ENCODE measurements around the gene MED13L.

MED13L gene

DNA sequence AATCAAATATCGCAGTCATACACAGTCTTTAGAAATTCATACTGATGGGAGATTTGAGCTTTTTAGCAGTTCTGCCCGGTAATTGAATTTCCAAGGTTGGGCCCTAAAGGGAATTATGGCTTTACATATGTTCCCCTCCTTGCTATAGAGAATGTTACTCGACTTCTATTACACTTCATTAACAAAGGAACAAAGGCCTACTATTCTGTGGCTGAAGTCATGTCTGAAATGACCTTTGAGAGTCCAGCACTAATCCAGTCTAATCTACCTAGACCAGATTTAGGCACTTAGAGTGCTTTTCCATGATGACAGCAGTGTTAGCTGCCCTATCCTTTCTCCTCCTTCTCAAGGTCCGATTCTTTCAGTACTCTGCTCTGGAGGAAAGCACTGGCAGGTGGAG, 305.3 kb downstream of the MED13L start:
- peaks cover 4% of the 10 kb centered on the region for H3K36me3 ChIP-seq (ENCODE audit: control insufficient read depth, insufficient read depth, low read length)
- no peak overlapping the region for H4K8ac ChIP-seq (ENCODE audit: low read depth, low read length)
- WGBS (ENCODE audit: extremely low coverage, insufficient coverage, low lambda C conversion rate), result no CpG with 5 or more reads among the region's 4 CpGs
- H3K4ac ChIP-seq (ENCODE audit: low read depth, low read length), result no peak overlapping the region
- no peak overlapping the region for H3K9ac ChIP-seq (ENCODE audit: low read length)
- no peaks in the 10 kb centered on the region for H3K4me1 ChIP-seq (ENCODE audit: control insufficient read depth, low read depth, low read length)
- H3K4me3 ChIP-seq (ENCODE audit: low read length), result no peak overlapping the region
- H3K79me2 ChIP-seq (ENCODE audit: control insufficient read depth, insufficient read depth, low read length), result no peaks in the 10 kb centered on the region
- H3K27me3 ChIP-seq (ENCODE audit: insufficient read depth, low read length, poor library complexity), result no peaks in the 10 kb centered on the region
- H2BK5ac ChIP-seq (ENCODE audit: low read length), result no peak overlapping the region
- H3K23ac ChIP-seq (ENCODE audit: low read length), result no peak overlapping the region
- H3K79me1 ChIP-seq (ENCODE audit: low read length), result no peaks in the 10 kb centered on the region
- no peak overlapping the region for H2BK15ac ChIP-seq (replicated peaks; ENCODE audit: low read depth)
- no peak overlapping the region for H3K56ac ChIP-seq (ENCODE audit: low read length)
- no peak overlapping the region for H4K5ac ChIP-seq (ENCODE audit: low read length)
- H2AK5ac ChIP-seq (ENCODE audit: low read length), result no peak overlapping the region
- no peak overlapping the region for H3K18ac ChIP-seq (ENCODE audit: low read length)
- no peak overlapping the region for H3K4me2 ChIP-seq (ENCODE audit: low read length)
- no peak overlapping the region for H2BK120ac ChIP-seq (ENCODE audit: low read depth, low read length)
- DNase-seq, result no peak
- no peak overlapping the region for H3K27ac ChIP-seq (ENCODE audit: low read depth, low read length)

DNA sequence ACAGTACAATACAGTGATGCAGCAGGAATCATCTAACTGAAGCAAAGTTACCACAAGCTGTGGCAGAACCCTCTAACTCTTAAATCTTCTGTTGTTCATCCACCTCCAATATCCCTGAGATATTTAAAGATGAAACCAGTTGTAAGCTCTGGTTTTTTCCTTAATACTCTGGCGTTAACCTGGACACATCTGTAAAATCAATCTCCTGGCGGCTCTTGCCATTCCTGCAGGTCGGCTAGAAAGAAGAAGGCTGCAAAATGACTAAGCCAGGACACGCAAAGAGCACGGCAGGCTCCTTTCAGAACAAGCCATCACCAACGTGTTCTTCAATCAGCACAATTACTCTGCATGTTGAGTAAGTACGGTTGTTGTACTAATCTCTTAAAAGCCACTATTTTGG, 309.3 kb downstream of the MED13L start:
- no peak overlapping the region for H3K18ac ChIP-seq (ENCODE audit: low read length)

GRCh38 chr12:115966376-115966775, 311.1 kb downstream of the MED13L start:
- no peak for DNase-seq
- H4K5ac ChIP-seq (ENCODE audit: low read length), result no peak overlapping the region
- no CpG with 5 or more reads among the region's 4 CpGs for WGBS (ENCODE audit: extremely low coverage, insufficient coverage, low lambda C conversion rate)
- no peak overlapping the region for H3K18ac ChIP-seq (ENCODE audit: low read length)
- H3K27me3 ChIP-seq (ENCODE audit: insufficient read depth, low read length, poor library complexity), result no peaks in the 10 kb centered on the region
- no peak overlapping the region for H3K9ac ChIP-seq (ENCODE audit: low read length)
- H2BK15ac ChIP-seq (replicated peaks; ENCODE audit: low read depth), result no peak overlapping the region
- H3K4me2 ChIP-seq (ENCODE audit: low read length), result no peak overlapping the region
- H3K4ac ChIP-seq (ENCODE audit: low read depth, low read length), result no peak overlapping the region
- peaks cover 4% of the 10 kb centered on the region for H3K36me3 ChIP-seq (ENCODE audit: control insufficient read depth, insufficient read depth, low read length)
- no peak overlapping the region for H3K56ac ChIP-seq (ENCODE audit: low read length)
- H3K4me3 ChIP-seq (ENCODE audit: low read length), result no peak overlapping the region
- no peak overlapping the region for H3K27ac ChIP-seq (ENCODE audit: low read depth, low read length)
- H2BK5ac ChIP-seq (ENCODE audit: low read length), result no peak overlapping the region
- H3K79me1 ChIP-seq (ENCODE audit: low read length), result no peaks in the 10 kb centered on the region
- no peak overlapping the region for H2AK5ac ChIP-seq (ENCODE audit: low read length)
- no peaks in the 10 kb centered on the region for H3K4me1 ChIP-seq (ENCODE audit: control insufficient read depth, low read depth, low read length)
- no peak overlapping the region for H3K23ac ChIP-seq (ENCODE audit: low read length)
- no peak overlapping the region for H4K8ac ChIP-seq (ENCODE audit: low read depth, low read length)
- H2BK120ac ChIP-seq (ENCODE audit: low read depth, low read length), result no peak overlapping the region
- no peaks in the 10 kb centered on the region for H3K79me2 ChIP-seq (ENCODE audit: control insufficient read depth, insufficient read depth, low read length)

More for the DNA sequence above, 309.3 kb downstream of the MED13L start:
- Histone ChIP-seq H2BK5ac (ENCODE audit: low read length) (no peak overlapping the region), H3K4me2 (ENCODE audit: low read length) (no peak overlapping the region), H3K4ac (ENCODE audit: low read depth, low read length) (no peak overlapping the region), H2AK5ac (ENCODE audit: low read length) (no peak overlapping the region), H3K4me3 (ENCODE audit: low read length) (no peak overlapping the region), H3K36me3 (ENCODE audit: control insufficient read depth, insufficient read depth, low read length) (peaks cover 4% of the 10 kb centered on the region), H3K79me1 (ENCODE audit: low read length) (no peaks in the 10 kb centered on the region), H3K27ac (ENCODE audit: low read depth, low read length) (no peak overlapping the region), H3K79me2 (ENCODE audit: control insufficient read depth, insufficient read depth, low read length) (no peaks in the 10 kb centered on the region), H3K4me1 (ENCODE audit: control insufficient read depth, low read depth, low read length) (no peaks in the 10 kb centered on the region), H4K8ac (ENCODE audit: low read depth, low read length) (no peak overlapping the region), H3K9ac (ENCODE audit: low read length) (no peak overlapping the region), H2BK120ac (ENCODE audit: low read depth, low read length) (no peak overlapping the region), H3K23ac (ENCODE audit: low read length) (no peak overlapping the region), H3K27me3 (ENCODE audit: insufficient read depth, low read length, poor library complexity) (no peaks in the 10 kb centered on the region), H3K56ac (ENCODE audit: low read length) (no peak overlapping the region), H4K5ac (ENCODE audit: low read length) (no peak overlapping the region), H2BK15ac (replicated peaks; ENCODE audit: low read depth) (no peak overlapping the region)
- DNase-seq, result no peak
- WGBS (ENCODE audit: extremely low coverage, insufficient coverage, low lambda C conversion rate), result no CpG with 5 or more reads among the region's 7 CpGs

DNA sequence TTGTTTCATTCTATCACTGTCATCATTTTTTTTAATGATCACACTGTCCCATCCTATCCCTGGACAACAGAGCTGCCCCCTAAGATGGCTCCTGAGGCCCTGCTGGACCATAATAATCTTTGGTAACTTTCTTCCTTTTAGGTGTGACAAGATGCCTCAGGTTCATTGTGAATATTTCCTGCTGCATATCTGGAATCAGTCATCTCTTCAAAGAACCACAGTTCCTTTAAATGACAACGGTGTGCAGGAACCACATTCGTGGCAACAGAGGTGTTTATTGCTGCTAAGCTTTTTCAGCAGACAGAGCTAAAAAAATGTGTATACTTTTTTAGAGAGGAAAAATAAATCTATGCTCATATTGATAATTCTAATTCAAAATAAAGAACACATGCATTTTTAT, 312.9 kb downstream of the MED13L start:
- no peak overlapping the region for H3K4me2 ChIP-seq (ENCODE audit: low read length)
- WGBS (ENCODE audit: extremely low coverage, insufficient coverage, low lambda C conversion rate), result no CpG with 5 or more reads among the region's 2 CpGs
- no peak overlapping the region for H4K5ac ChIP-seq (ENCODE audit: low read length)
- H3K4me3 ChIP-seq (ENCODE audit: low read length), result no peak overlapping the region
- no peak overlapping the region for H3K9ac ChIP-seq (ENCODE audit: low read length)
- no peaks in the 10 kb centered on the region for H3K27me3 ChIP-seq (ENCODE audit: insufficient read depth, low read length, poor library complexity)
- H3K79me1 ChIP-seq (ENCODE audit: low read length), result no peaks in the 10 kb centered on the region
- H3K27ac ChIP-seq (ENCODE audit: low read depth, low read length), result no peak overlapping the region
- H2BK120ac ChIP-seq (ENCODE audit: low read depth, low read length), result no peak overlapping the region
- no peak overlapping the region for H3K18ac ChIP-seq (ENCODE audit: low read length)
- H3K56ac ChIP-seq (ENCODE audit: low read length), result no peak overlapping the region
- H2AK5ac ChIP-seq (ENCODE audit: low read length), result no peak overlapping the region
- no peaks in the 10 kb centered on the region for H3K4me1 ChIP-seq (ENCODE audit: control insufficient read depth, low read depth, low read length)
- DNase-seq, result no peak
- peaks cover 2% of the 10 kb centered on the region for H3K36me3 ChIP-seq (ENCODE audit: control insufficient read depth, insufficient read depth, low read length)
- H3K79me2 ChIP-seq (ENCODE audit: control insufficient read depth, insufficient read depth, low read length), result no peaks in the 10 kb centered on the region
- no peak overlapping the region for H2BK15ac ChIP-seq (replicated peaks; ENCODE audit: low read depth)
- H4K8ac ChIP-seq (ENCODE audit: low read depth, low read length), result no peak overlapping the region
- H3K4ac ChIP-seq (ENCODE audit: low read depth, low read length), result no peak overlapping the region
- no peak overlapping the region for H3K23ac ChIP-seq (ENCODE audit: low read length)
- H2BK5ac ChIP-seq (ENCODE audit: low read length), result no peak overlapping the region

DNA sequence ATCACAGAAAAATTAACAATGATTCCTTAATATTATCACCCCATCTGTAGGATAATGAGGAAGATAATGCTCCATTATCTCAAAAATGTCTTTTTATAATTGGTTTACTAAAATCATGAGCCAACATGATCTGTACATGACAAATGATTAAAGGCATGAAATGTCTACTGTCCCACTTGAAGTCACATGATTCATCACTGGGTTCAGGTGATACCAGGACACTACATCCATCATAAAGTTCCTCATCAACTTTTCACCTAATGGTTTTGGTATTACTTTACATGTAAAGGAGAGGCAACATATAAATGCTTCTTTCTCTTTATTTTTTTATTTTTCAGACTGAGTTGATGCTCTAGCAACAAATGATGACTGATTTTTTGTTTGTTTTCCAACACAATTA, 313.3 kb downstream of the MED13L start:
- H3K27me3 ChIP-seq (ENCODE audit: insufficient read depth, low read length, poor library complexity), result no peaks in the 10 kb centered on the region
- H3K18ac ChIP-seq (ENCODE audit: low read length), result no peak overlapping the region
- no peak overlapping the region for H4K8ac ChIP-seq (ENCODE audit: low read depth, low read length)
- H3K4ac ChIP-seq (ENCODE audit: low read depth, low read length), result no peak overlapping the region
- no peaks in the 10 kb centered on the region for H3K79me1 ChIP-seq (ENCODE audit: low read length)
- no peak overlapping the region for H2BK120ac ChIP-seq (ENCODE audit: low read depth, low read length)
- H3K4me3 ChIP-seq (ENCODE audit: low read length), result no peak overlapping the region
- no peak overlapping the region for H3K27ac ChIP-seq (ENCODE audit: low read depth, low read length)
- DNase-seq, result no peak
- no peaks in the 10 kb centered on the region for H3K4me1 ChIP-seq (ENCODE audit: control insufficient read depth, low read depth, low read length)
- H3K9ac ChIP-seq (ENCODE audit: low read length), result no peak overlapping the region
- H3K79me2 ChIP-seq (ENCODE audit: control insufficient read depth, insufficient read depth, low read length), result no peaks in the 10 kb centered on the region
- H2AK5ac ChIP-seq (ENCODE audit: low read length), result no peak overlapping the region
- peaks cover 2% of the 10 kb centered on the region for H3K36me3 ChIP-seq (ENCODE audit: control insufficient read depth, insufficient read depth, low read length)
- no peak overlapping the region for H2BK5ac ChIP-seq (ENCODE audit: low read length)
- no peak overlapping the region for H3K4me2 ChIP-seq (ENCODE audit: low read length)
- H3K23ac ChIP-seq (ENCODE audit: low read length), result no peak overlapping the region
- H2BK15ac ChIP-seq (replicated peaks; ENCODE audit: low read depth), result no peak overlapping the region
- no peak overlapping the region for H3K56ac ChIP-seq (ENCODE audit: low read length)
- H4K5ac ChIP-seq (ENCODE audit: low read length), result no peak overlapping the region

DNA sequence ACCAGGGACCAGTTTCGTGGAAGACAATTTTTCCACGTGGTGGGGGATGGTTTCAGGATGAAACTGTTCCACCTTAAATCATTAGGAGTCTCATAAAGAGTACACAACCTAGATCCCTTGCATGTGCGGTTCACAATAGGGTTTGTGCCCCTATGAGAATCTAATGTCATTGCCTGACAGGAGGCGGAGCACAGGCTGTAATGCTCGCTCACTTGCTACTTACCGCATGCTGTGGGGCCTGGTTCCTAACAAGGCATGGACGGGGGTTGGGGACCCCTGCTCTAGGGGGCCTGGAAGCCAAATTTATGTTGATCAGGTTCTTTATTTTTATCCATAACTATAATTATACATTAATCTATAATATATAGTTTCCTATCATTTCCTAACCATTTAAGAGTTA, 315.3 kb downstream of the MED13L start:
- Histone ChIP-seq H2BK5ac (ENCODE audit: low read length) (no peak overlapping the region), H2AK5ac (ENCODE audit: low read length) (no peak overlapping the region), H3K27me3 (ENCODE audit: insufficient read depth, low read length, poor library complexity) (no peaks in the 10 kb centered on the region), H3K79me1 (ENCODE audit: low read length) (no peaks in the 10 kb centered on the region), H3K4ac (ENCODE audit: low read depth, low read length) (no peak overlapping the region), H4K5ac (ENCODE audit: low read length) (no peak overlapping the region), H3K27ac (ENCODE audit: low read depth, low read length) (no peak overlapping the region), H3K18ac (ENCODE audit: low read length) (no peak overlapping the region), H3K4me2 (ENCODE audit: low read length) (no peak overlapping the region), H4K8ac (ENCODE audit: low read depth, low read length) (no peak overlapping the region), H2BK120ac (ENCODE audit: low read depth, low read length) (no peak overlapping the region), H3K36me3 (ENCODE audit: control insufficient read depth, insufficient read depth, low read length) (peaks cover 2% of the 10 kb centered on the region), H3K56ac (ENCODE audit: low read length) (no peak overlapping the region), H2BK15ac (replicated peaks; ENCODE audit: low read depth) (no peak overlapping the region), H3K79me2 (ENCODE audit: control insufficient read depth, insufficient read depth, low read length) (no peaks in the 10 kb centered on the region), H3K9ac (ENCODE audit: low read length) (no peak overlapping the region), H3K4me1 (ENCODE audit: control insufficient read depth, low read depth, low read length) (no peaks in the 10 kb centered on the region), H3K4me3 (ENCODE audit: low read length) (no peak overlapping the region), H3K23ac (ENCODE audit: low read length) (no peak overlapping the region)
- DNase-seq, result no peak
- WGBS (ENCODE audit: extremely low coverage, insufficient coverage, low lambda C conversion rate), result no CpG with 5 or more reads among the region's 7 CpGs
